GM19240 (cell line): ENCODE measurements around the gene SDHAF1.
"Not testable (repeated sequence)": the region's sequence is repeated elsewhere in the genome, so short reads cannot be mapped to it uniquely, and the experiment has no call there.

Experiments
- DNase-seq: peaks from one replicate; pipeline ENCODE4 v3.0.0; 2011; ENCODE audit warnings: low spot score; ENCODE audit not compliant: insufficient read length

Gene SDHAF1

GRCh38 chr19:35995048-35995993, at the start of gene SDHAF1:
Gene SDHAF1 (plus strand): TSS chr19:35995188. CDS start chr19:35995275, 87 bp downstream.
- peak; percentile 97 for DNase-seq

- DNase-seq: no peak
Measured at GRCh38 chr19:35946203-35946602, 48.8 kb upstream of the SDHAF1 start.

GRCh38 chr19:35949131-35949530, 45.9 kb upstream of the SDHAF1 start:
- no peak for DNase-seq

GRCh38 chr19:35955881-35956634, 38.9 kb upstream of the SDHAF1 start:
- DNase-seq: no peak

- DNase-seq: not testable (repeated sequence)
Measured at GRCh38 chr19:35957411-35957810, 37.6 kb upstream of the SDHAF1 start.

GRCh38 chr19:35958660-35959039, 36.3 kb upstream of the SDHAF1 start:
- DNase-seq: no peak

GRCh38 chr19:35959040-35959967, 35.7 kb upstream of the SDHAF1 start:
- no peak for DNase-seq

GRCh38 chr19:35959968-35960320, 35.0 kb upstream of the SDHAF1 start:
- DNase-seq: no peak

- no peak for DNase-seq
Measured at GRCh38 chr19:35960432-35960972, 34.5 kb upstream of the SDHAF1 start.

GRCh38 chr19:35963514-35963913, 31.5 kb upstream of the SDHAF1 start:
- DNase-seq: no peak

GRCh38 chr19:35966771-35967170, 28.2 kb upstream of the SDHAF1 start:
- DNase-seq: no peak

- no peak for DNase-seq
Measured at GRCh38 chr19:35973487-35973886, 21.5 kb upstream of the SDHAF1 start.

- no peak for DNase-seq
Measured at GRCh38 chr19:35975608-35976214, 19.3 kb upstream of the SDHAF1 start.

- DNase-seq: no peak
Measured at GRCh38 chr19:35977446-35978222, 17.4 kb upstream of the SDHAF1 start.

- no peak for DNase-seq
Measured at GRCh38 chr19:35978271-35978670, 16.7 kb upstream of the SDHAF1 start.

GRCh38 chr19:35978832-35979365, 16.1 kb upstream of the SDHAF1 start:
- DNase-seq: no peak

- not testable (repeated sequence) for DNase-seq
Measured at GRCh38 chr19:35980997-35981396, 14.0 kb upstream of the SDHAF1 start.

GRCh38 chr19:35983177-35983576, 11.8 kb upstream of the SDHAF1 start:
- no peak for DNase-seq

- no peak for DNase-seq
Measured at GRCh38 chr19:35986111-35986510, 8.9 kb upstream of the SDHAF1 start.
